ENCODE results near the gene PAX3.

- TF ChIP-seq IRF1 (CRISPR knock-in tag; IDR thresholded peaks at IDR 0.05; ENCODE audit: low read depth): no peak
- no peak for TF ChIP-seq ASH2L (IDR thresholded peaks at IDR 0.05; ENCODE audit: insufficient read length, low read depth, low read length)
- TF ChIP-seq HDAC6 (IDR thresholded peaks at IDR 0.05; ENCODE audit: low read depth, low read length): no peak
- TF ChIP-seq RBAK (CRISPR knock-in tag; IDR thresholded peaks at IDR 0.05): no peak
- TF ChIP-seq PCBP1 (IDR thresholded peaks at IDR 0.05; ENCODE audit: borderline replicate concordance, low read depth, low read length): no peak
- no peak for TF ChIP-seq MBD4 (IDR thresholded peaks at IDR 0.05; ENCODE audit: borderline replicate concordance, low read length)
- no peak for TF ChIP-seq FOXK2 (IDR thresholded peaks at IDR 0.05)
- no peak for TF ChIP-seq ATF7 (IDR thresholded peaks at IDR 0.05)
- no peak for TF ChIP-seq ATF7 (CRISPR knock-in tag; IDR thresholded peaks at IDR 0.05)
- TF ChIP-seq ARHGAP35 (CRISPR knock-in tag; IDR thresholded peaks at IDR 0.05; ENCODE audit: borderline replicate concordance): no peak
- TF ChIP-seq, protein P1, sequence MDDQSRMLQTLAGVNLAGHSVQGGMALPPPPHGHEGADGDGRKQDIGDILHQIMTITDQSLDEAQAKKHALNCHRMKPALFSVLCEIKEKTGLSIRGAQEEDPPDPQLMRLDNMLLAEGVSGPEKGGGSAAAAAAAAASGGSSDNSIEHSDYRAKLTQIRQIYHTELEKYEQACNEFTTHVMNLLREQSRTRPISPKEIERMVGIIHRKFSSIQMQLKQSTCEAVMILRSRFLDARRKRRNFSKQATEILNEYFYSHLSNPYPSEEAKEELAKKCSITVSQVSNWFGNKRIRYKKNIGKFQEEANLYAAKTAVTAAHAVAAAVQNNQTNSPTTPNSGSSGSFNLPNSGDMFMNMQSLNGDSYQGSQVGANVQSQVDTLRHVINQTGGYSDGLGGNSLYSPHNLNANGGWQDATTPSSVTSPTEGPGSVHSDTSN (CRISPR knock-in tag; IDR thresholded peaks at IDR 0.05; ENCODE audit: borderline replicate concordance): no peak
- TF ChIP-seq, protein P2, sequence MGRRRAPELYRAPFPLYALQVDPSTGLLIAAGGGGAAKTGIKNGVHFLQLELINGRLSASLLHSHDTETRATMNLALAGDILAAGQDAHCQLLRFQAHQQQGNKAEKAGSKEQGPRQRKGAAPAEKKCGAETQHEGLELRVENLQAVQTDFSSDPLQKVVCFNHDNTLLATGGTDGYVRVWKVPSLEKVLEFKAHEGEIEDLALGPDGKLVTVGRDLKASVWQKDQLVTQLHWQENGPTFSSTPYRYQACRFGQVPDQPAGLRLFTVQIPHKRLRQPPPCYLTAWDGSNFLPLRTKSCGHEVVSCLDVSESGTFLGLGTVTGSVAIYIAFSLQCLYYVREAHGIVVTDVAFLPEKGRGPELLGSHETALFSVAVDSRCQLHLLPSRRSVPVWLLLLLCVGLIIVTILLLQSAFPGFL (CRISPR knock-in tag; IDR thresholded peaks at IDR 0.05): no peak
- no peak for TF ChIP-seq KLF13 (CRISPR knock-in tag; IDR thresholded peaks at IDR 0.05)
- TF ChIP-seq NR2F2 (IDR thresholded peaks at IDR 0.05; ENCODE audit: borderline replicate concordance, low read depth): no peak
Measured at GRCh38 chr2:222330910-222331309, 32.1 kb upstream of the PAX3 start.
